Neural cell (in vitro differentiated cells): ENCODE data around the gene WDR36. TPM values are rescaled to one million over a fixed set of nuclear protein-coding genes. Genes with fewer than 3 reads are reported as not detected.

Experiments
- H2AFZ ChIP-seq: fragments of 200-600, 300-800 bp; sonication (generic), shearing (Covaris generic); 2 replicates; pipeline ENCODE4 v1.6.0; 2014; ENCODE audit warnings: low read depth, mild to moderate bottlenecking, antibody characterized with exemption, low read length, moderate library complexity
- H3F3A ChIP-seq: fragments of 200-600 bp; shearing (Covaris generic); 2 replicates; pipeline ENCODE4 v1.6.1; 2016; ENCODE audit warnings: mild to moderate bottlenecking, moderate library complexity, mixed read lengths, antibody characterized with exemption, low read length; ENCODE audit not compliant: insufficient read depth, poor library complexity, severe bottlenecking
- H3K27ac ChIP-seq: fragments of 200-600, 300-800 bp; sonication (generic), shearing (Covaris generic); 2 replicates; pipeline ENCODE4 v1.5.1; 2014; ENCODE audit warnings: mild to moderate bottlenecking, low read length, moderate library complexity
- H3K27me3 ChIP-seq: fragments of 300-800, 200-600 bp; sonication (generic), shearing (Covaris generic); 2 replicates; pipeline ENCODE4 v1.6.0; 2014; ENCODE audit warnings: mild to moderate bottlenecking, low read depth, low read length, moderate library complexity; ENCODE audit not compliant: insufficient read depth
- H3K36me3 ChIP-seq: fragments of 300-800, 200-600 bp; sonication (generic), shearing (Covaris generic); 2 replicates; pipeline ENCODE4 v1.5.1; 2014; ENCODE audit warnings: mild to moderate bottlenecking, antibody characterized with exemption, low read length, moderate library complexity; ENCODE audit not compliant: insufficient read depth
- H3K4me2 ChIP-seq: fragments of 300-800, 200-600 bp; sonication (generic), shearing (Covaris generic); 2 replicates; pipeline ENCODE4 v1.6.0; 2014; ENCODE audit warnings: mild to moderate bottlenecking, low read length
- H3K4me3 ChIP-seq: fragments of 300-800, 200-600 bp; sonication (generic), shearing (Covaris generic); 2 replicates; pipeline ENCODE4 v1.5.1; 2014; ENCODE audit warnings: mild to moderate bottlenecking, low read length, moderate library complexity
- H3K79me2 ChIP-seq: fragments of 200-600 bp; shearing (Covaris generic); replicated peaks from 2 replicates; pipeline ENCODE4 v1.6.0; 2014; ENCODE audit warnings: mild to moderate bottlenecking, low read length, moderate library complexity; ENCODE audit not compliant: insufficient read depth
- H3K9ac ChIP-seq: fragments of 300-800, 200-600 bp; sonication (generic), shearing (Covaris generic); 2 replicates; pipeline ENCODE4 v1.6.1; 2016; ENCODE audit warnings: mild to moderate bottlenecking, low read length, mixed read lengths
- H3K9me2 ChIP-seq: fragments of 200-600 bp; shearing (Covaris generic); 2 replicates; pipeline ENCODE4 v1.6.1; 2016; ENCODE audit warnings: mild to moderate bottlenecking, low read length, mixed read lengths; ENCODE audit not compliant: insufficient read depth
- H3K9me3 ChIP-seq: fragments of 200-600, 300-800 bp; sonication (generic), shearing (Covaris generic); 2 replicates; pipeline ENCODE4 v1.6.1; 2016; ENCODE audit warnings: mild to moderate bottlenecking, mixed run types, low read length, moderate library complexity, mixed read lengths
- H4K20me1 ChIP-seq: fragments of 200-600 bp; shearing (Covaris generic); 2 replicates; pipeline ENCODE4 v1.6.1; 2016; ENCODE audit warnings: mild to moderate bottlenecking, mixed run types; ENCODE audit not compliant: insufficient read depth
- EP300 ChIP-seq: fragments of 450-650 bp; conservative IDR thresholded peaks from 2 replicates; pipeline ENCODE4 v1.6.1; 2014; ENCODE audit warnings: antibody characterized with exemption, mild to moderate bottlenecking, moderate library complexity; ENCODE audit not compliant: poor library complexity, severe bottlenecking
- EZH2 ChIP-seq: fragments of 200-600, 300-800 bp; shearing (Covaris generic), sonication (generic); IDR thresholded peaks from 2 replicates; pipeline ENCODE4 v1.6.1; 2014; ENCODE audit warnings: antibody characterized with exemption, low read length, borderline replicate concordance, mild to moderate bottlenecking; ENCODE audit not compliant: insufficient read depth, poor library complexity, severe bottlenecking
- MXI1 ChIP-seq: fragments of 450-650 bp; conservative IDR thresholded peaks from 2 replicates; pipeline ENCODE4 v1.6.1; 2014; ENCODE audit warnings: antibody characterized with exemption, mild to moderate bottlenecking; ENCODE audit not compliant: poor library complexity, severe bottlenecking
- POLR2AphosphoS5 ChIP-seq: IDR thresholded peaks from 2 replicates; pipeline ENCODE4 v1.6.1; 2012
- RAD21 ChIP-seq: fragments of 450-650 bp; conservative IDR thresholded peaks from 2 replicates; pipeline ENCODE4 v1.6.1; 2014; ENCODE audit warnings: antibody characterized with exemption, mild to moderate bottlenecking, moderate library complexity
- SMC3 ChIP-seq: fragments of 450-650 bp; conservative IDR thresholded peaks from 2 replicates; pipeline ENCODE4 v1.6.1; 2014; ENCODE audit warnings: antibody characterized with exemption, mild to moderate bottlenecking, moderate library complexity; ENCODE audit not compliant: poor library complexity
- TAF1 ChIP-seq: IDR thresholded peaks from 2 replicates; pipeline ENCODE4 v1.6.1; 2012; ENCODE audit warnings: low read depth
- polyA plus RNA-seq: library from polyadenylated mRNA; depleted of rRNA; stranded (reverse); fragments of >200 nt; gene quantifications from 2 replicates; pipeline ENCODE4 v1.2.3, GENCODE V29; 2014
- TF ChIP-seq, protein P1 (sequence below): fragments of 450-650 bp; IDR thresholded peaks from 2 replicates; pipeline ENCODE4 v1.5.1; 2014; ENCODE audit warnings: antibody characterized with exemption, mild to moderate bottlenecking, moderate library complexity; ENCODE audit not compliant: poor library complexity, severe bottlenecking
- TF ChIP-seq, protein P2 (sequence below): IDR thresholded peaks from 2 replicates; pipeline ENCODE4 v1.6.1; 2012; ENCODE audit warnings: borderline replicate concordance

Gene WDR36
- polyA plus RNA-seq, 1 donor from 2014 or later = 25.8 TPM

DNA sequence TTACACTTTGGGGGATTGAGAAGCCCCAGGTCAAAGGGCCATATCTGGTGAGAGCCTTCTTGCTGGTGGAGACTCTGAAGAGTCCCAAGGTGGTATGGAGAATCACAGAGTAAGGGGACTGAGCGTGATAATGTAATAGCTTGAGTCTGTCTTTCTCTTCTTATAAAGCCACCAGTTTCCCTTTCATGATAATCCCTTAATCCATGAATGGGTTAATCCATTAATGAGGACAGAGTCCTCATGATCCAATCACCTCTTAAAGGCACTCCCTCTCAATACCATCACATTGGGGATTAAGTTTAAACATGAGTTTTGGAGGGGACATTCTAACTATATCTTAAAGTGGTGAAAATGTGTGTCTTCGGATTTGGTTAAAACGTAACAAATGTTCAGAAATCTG, 21.5 kb downstream of the WDR36 start:
- Histone ChIP-seq H4K20me1 (no peaks in the 10 kb centered on the region), H3F3A (no peaks in the 10 kb centered on the region), H3K4me3 (no peak overlapping the region), H3K36me3 (no peaks in the 10 kb centered on the region), H3K9ac (no peak overlapping the region), H3K27me3 (no peaks in the 10 kb centered on the region), H2AFZ (no peak overlapping the region), H3K9me3 (no peaks in the 10 kb centered on the region), H3K4me2 (no peak overlapping the region), H3K79me2 (no peaks in the 10 kb centered on the region), H3K27ac (no peak overlapping the region), H3K9me2 (no peaks in the 10 kb centered on the region)
- TF ChIP-seq EZH2 (no peak), POLR2AphosphoS5 (no peak), TAF1 (no peak), MXI1 (no peak), RAD21 (no peak), EP300 (no peak), SMC3 (no peak)
- TF ChIP-seq, protein P1, sequence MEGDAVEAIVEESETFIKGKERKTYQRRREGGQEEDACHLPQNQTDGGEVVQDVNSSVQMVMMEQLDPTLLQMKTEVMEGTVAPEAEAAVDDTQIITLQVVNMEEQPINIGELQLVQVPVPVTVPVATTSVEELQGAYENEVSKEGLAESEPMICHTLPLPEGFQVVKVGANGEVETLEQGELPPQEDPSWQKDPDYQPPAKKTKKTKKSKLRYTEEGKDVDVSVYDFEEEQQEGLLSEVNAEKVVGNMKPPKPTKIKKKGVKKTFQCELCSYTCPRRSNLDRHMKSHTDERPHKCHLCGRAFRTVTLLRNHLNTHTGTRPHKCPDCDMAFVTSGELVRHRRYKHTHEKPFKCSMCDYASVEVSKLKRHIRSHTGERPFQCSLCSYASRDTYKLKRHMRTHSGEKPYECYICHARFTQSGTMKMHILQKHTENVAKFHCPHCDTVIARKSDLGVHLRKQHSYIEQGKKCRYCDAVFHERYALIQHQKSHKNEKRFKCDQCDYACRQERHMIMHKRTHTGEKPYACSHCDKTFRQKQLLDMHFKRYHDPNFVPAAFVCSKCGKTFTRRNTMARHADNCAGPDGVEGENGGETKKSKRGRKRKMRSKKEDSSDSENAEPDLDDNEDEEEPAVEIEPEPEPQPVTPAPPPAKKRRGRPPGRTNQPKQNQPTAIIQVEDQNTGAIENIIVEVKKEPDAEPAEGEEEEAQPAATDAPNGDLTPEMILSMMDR = no peak
- TF ChIP-seq, protein P2, sequence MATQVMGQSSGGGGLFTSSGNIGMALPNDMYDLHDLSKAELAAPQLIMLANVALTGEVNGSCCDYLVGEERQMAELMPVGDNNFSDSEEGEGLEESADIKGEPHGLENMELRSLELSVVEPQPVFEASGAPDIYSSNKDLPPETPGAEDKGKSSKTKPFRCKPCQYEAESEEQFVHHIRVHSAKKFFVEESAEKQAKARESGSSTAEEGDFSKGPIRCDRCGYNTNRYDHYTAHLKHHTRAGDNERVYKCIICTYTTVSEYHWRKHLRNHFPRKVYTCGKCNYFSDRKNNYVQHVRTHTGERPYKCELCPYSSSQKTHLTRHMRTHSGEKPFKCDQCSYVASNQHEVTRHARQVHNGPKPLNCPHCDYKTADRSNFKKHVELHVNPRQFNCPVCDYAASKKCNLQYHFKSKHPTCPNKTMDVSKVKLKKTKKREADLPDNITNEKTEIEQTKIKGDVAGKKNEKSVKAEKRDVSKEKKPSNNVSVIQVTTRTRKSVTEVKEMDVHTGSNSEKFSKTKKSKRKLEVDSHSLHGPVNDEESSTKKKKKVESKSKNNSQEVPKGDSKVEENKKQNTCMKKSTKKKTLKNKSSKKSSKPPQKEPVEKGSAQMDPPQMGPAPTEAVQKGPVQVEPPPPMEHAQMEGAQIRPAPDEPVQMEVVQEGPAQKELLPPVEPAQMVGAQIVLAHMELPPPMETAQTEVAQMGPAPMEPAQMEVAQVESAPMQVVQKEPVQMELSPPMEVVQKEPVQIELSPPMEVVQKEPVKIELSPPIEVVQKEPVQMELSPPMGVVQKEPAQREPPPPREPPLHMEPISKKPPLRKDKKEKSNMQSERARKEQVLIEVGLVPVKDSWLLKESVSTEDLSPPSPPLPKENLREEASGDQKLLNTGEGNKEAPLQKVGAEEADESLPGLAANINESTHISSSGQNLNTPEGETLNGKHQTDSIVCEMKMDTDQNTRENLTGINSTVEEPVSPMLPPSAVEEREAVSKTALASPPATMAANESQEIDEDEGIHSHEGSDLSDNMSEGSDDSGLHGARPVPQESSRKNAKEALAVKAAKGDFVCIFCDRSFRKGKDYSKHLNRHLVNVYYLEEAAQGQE = no peak

DNA sequence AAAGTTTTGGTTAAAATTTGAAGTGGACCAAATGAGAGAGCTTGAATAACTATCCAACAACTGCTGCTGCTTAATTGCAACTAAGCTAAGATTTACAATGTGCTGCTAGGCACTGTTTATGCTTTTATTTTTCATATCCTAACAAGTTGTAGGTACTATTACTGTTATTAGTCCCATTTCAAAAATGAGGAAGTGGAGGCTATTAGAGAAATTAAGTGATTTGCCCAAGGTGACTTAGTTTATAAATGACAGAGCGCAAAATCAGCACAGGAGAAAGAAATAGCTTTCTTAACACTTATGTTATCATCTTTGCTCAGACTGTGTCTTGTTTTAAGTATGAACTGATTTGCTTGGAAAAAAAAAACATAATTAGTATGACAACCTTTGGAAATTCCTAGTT, 23.1 kb downstream of the WDR36 start:
- H3F3A ChIP-seq = no peaks in the 10 kb centered on the region
- no peak overlapping the region for H3K4me2 ChIP-seq
- H3K9me2 ChIP-seq = no peaks in the 10 kb centered on the region
- no peaks in the 10 kb centered on the region for H3K9me3 ChIP-seq
- no peaks in the 10 kb centered on the region for H3K27me3 ChIP-seq
- H3K27ac ChIP-seq = no peak overlapping the region
- no peaks in the 10 kb centered on the region for H3K79me2 ChIP-seq
- TF ChIP-seq MXI1 = no peak
- TF ChIP-seq SMC3 = no peak
- TF ChIP-seq TAF1 = no peak
- TF ChIP-seq RAD21 = no peak
- TF ChIP-seq, protein P1 = no peak
- no peak for TF ChIP-seq POLR2AphosphoS5
- TF ChIP-seq EZH2 = no peak
- H4K20me1 ChIP-seq = no peaks in the 10 kb centered on the region
- H3K4me3 ChIP-seq = no peak overlapping the region
- no peak overlapping the region for H3K9ac ChIP-seq
- peaks cover 5% of the 10 kb centered on the region for H3K36me3 ChIP-seq
- no peak overlapping the region for H2AFZ ChIP-seq
